K562 (cell line): Measurements from ENCODE around the gene NBPF9. TPM values are rescaled to one million over a fixed set of nuclear protein-coding genes. Genes with fewer than 3 reads are reported as not detected.
"Not testable (repeated sequence)": the region's sequence is repeated elsewhere in the genome, so short reads cannot be mapped to it uniquely, and the experiment has no call there.

Source experiments
- ATAC-seq: fragments of 200-7000 bp; cut with Tn5 transposase; 3 replicates; pipeline ENCODE4 v1.9.1; 2020; ENCODE audit warnings: moderate library complexity
- BruUV-seq: library from RNA; stranded (reverse); fragments of 400-500 nt; replicated peaks from 2 replicates; lab custom pipeline; 2021; lab: Mats Ljungman, UMichigan
- CTCF ChIA-PET: fragments of 300-600 bp; formaldehyde crosslinking; extraction: SDS; loops from one replicate; lab custom pipeline; 2021; ENCODE audit warnings: low intra/inter-chr PET ratio; lab: Yijun Ruan, JAX
- POLR2A ChIA-PET: fragments of 300-600, 350-650 bp; sonication (Branson Sonifier 250); formaldehyde crosslinking; extraction: SDS; loops from one replicate; lab custom pipeline; 2021; ENCODE audit warnings: antibody characterized with exemption, inconsistent platforms; lab: Yijun Ruan, JAX
- DNase-seq, 4 experiments: peaks; one replicate each; pipeline versions ENCODE4 v3.0.0 to v3.0.0-alpha.2; 2011 to 2018; ENCODE audit warnings: low spot score in 3 of 4, mixed read lengths in 3 of 4; ENCODE audit errors: extremely low read depth in 1 of 4
- FAIRE-seq: peaks from 2 replicates; lab custom pipeline; 2011; peaks lifted over from hg19 to GRCh38; lab: Jason Lieb, UNC
- H2AFZ ChIP-seq: 2 replicates; pipeline ENCODE4 v1.6.0; 2011; ENCODE audit warnings: low read depth, low read length, control low read depth, inconsistent platforms
- H3K27ac ChIP-seq: fragments of 200-600 bp; 3 replicates; pipeline ENCODE4 v1.8.0; 2011; ENCODE audit warnings: low read depth, mild to moderate bottlenecking, control low read depth, inconsistent platforms, low read length, moderate library complexity, mixed read lengths; ENCODE audit errors: extremely low read depth
- H3K27me3 ChIP-seq, 2 experiments: fragments of 300-600 bp in 1 of 2; 2 replicates in 1 of 2; 3 replicates in 1 of 2; pipeline versions ENCODE4 v1.6.0 to v1.8.0; 2011; ENCODE audit warnings: inconsistent platforms in 2 of 2, low read length in 2 of 2, mild to moderate bottlenecking in 1 of 2, mixed read lengths in 1 of 2, moderate library complexity in 1 of 2; ENCODE audit not compliant: control insufficient read depth in 2 of 2, insufficient read depth in 2 of 2
- H3K36me3 ChIP-seq: fragments of 300-600 bp; 3 replicates; pipeline ENCODE4 v1.8.0; 2011; ENCODE audit warnings: mild to moderate bottlenecking, low read length, inconsistent platforms; ENCODE audit not compliant: control insufficient read depth, insufficient read depth
- H3K4me1 ChIP-seq, 2 experiments: fragments of 200-600 bp in 1 of 2; replicated peaks in 1 of 2; 2 replicates in 1 of 2; 3 replicates in 1 of 2; pipeline versions ENCODE4 v1.5.1 to v1.8.0; 2011; ENCODE audit warnings: inconsistent platforms in 2 of 2, low read length in 2 of 2, mild to moderate bottlenecking in 1 of 2, mixed read lengths in 1 of 2, moderate library complexity in 1 of 2; ENCODE audit not compliant: control insufficient read depth in 2 of 2, insufficient read depth in 2 of 2
- H3K4me2 ChIP-seq: 2 replicates; pipeline ENCODE4 v1.6.1; 2011; ENCODE audit warnings: low read length, control low read depth, inconsistent platforms, mixed read lengths; ENCODE audit not compliant: insufficient read depth
- H3K4me3 ChIP-seq: fragments of 200-600 bp; sonication (generic), shearing (Covaris generic); 2 replicates; pipeline ENCODE4 v1.5.1; 2016; ENCODE audit warnings: control low read depth, inconsistent platforms
- H3K79me2 ChIP-seq: fragments of 200-600 bp; 3 replicates; pipeline ENCODE4 v1.8.0; 2011; ENCODE audit warnings: low read length, inconsistent platforms; ENCODE audit not compliant: control insufficient read depth, insufficient read depth
- H3K9ac ChIP-seq, 2 experiments: 2 replicates each; pipeline versions ENCODE4 v1.6.0 to v1.6.1; 2011; ENCODE audit warnings: low read depth in 2 of 2, low read length in 2 of 2, control low read depth in 1 of 2, inconsistent platforms in 1 of 2, mild to moderate bottlenecking in 1 of 2, mixed read lengths in 1 of 2; ENCODE audit not compliant: insufficient read depth in 1 of 2
- H3K9me1 ChIP-seq: one replicate; pipeline ENCODE4 v1.6.0; 2011; ENCODE audit warnings: inconsistent platforms, mild to moderate bottlenecking, low read length, moderate library complexity; ENCODE audit not compliant: control insufficient read depth, insufficient read depth
- H3K9me3 ChIP-seq: replicated peaks from 2 replicates; pipeline ENCODE4 v1.5.1; 2011; ENCODE audit warnings: low read depth, low read length, inconsistent platforms; ENCODE audit not compliant: control insufficient read depth, insufficient read depth
- H4K20me1 ChIP-seq: replicated peaks from 2 replicates; pipeline ENCODE4 v1.6.1; 2011; ENCODE audit warnings: low read length, inconsistent platforms, mixed read lengths; ENCODE audit not compliant: control insufficient read depth, insufficient read depth
- WGBS: fragments of 100-300 bp; shearing (Covaris generic); methylation state at CpG from one replicate; pipeline ENCODE4 v1.1.6; 2016; ENCODE audit warnings: low coverage, mixed read lengths; ENCODE audit not compliant: insufficient coverage; ENCODE audit errors: missing lambda C conversion rate; 5-methylcytosine and 5-hydroxymethylcytosine counted together
- in situ Hi-C: fragments of 300-500 bp; cut with MboI; formaldehyde crosslinking; loops from 4 replicates; pipeline ENCODE4 v1.15.0; 2018; ENCODE audit warnings: inconsistent platforms, mixed read lengths
- intact Hi-C: fragments of 100-400 bp; cut with micrococcal nuclease; formaldehyde crosslinking; loops from 2 replicates; pipeline ENCODE4 v1.14.2; 2022
- polyA plus RNA-seq, 8 experiments: library from polyadenylated mRNA; depleted of rRNA in 4 of 8; stranded (reverse) in 5 of 8; unstranded in 3 of 8; fragments of >200 nt; fragmentation: Nextera tagmentation in 2 of 8; fragmentation: Illumina TruSeq in 1 of 8; extraction: Ambion mirVana in 2 of 8; extraction: Trizol in 1 of 8; gene quantifications; 2 replicates each; pipeline versions ENCODE4 v1.2.1 to v1.2.3, GENCODE V29; 2011 to 2014; ENCODE audit warnings: inconsistent platforms in 1 of 8, missing spikeins in 1 of 8
- total RNA-seq, 7 experiments: library from RNA; depleted of rRNA in 6 of 7; stranded (reverse); fragments of >200 nt in 6 of 7; fragmentation: Illumina TruSeq in 2 of 7; extraction: Trizol in 2 of 7; gene quantifications; 2 replicates each; pipeline versions ENCODE4 v1.2.1 to v1.2.3, GENCODE V29; 2011 to 2021; ENCODE audit warnings: low replicate concordance in 1 of 7

The NBPF9 gene
- total and polyA plus RNA-seq, 9 of the 15 experiments (the other 6 are each of a cell fraction or from before 2014, with no cell fraction given), result 1.3 to 8.1 (median 6.1) TPM

DNA sequence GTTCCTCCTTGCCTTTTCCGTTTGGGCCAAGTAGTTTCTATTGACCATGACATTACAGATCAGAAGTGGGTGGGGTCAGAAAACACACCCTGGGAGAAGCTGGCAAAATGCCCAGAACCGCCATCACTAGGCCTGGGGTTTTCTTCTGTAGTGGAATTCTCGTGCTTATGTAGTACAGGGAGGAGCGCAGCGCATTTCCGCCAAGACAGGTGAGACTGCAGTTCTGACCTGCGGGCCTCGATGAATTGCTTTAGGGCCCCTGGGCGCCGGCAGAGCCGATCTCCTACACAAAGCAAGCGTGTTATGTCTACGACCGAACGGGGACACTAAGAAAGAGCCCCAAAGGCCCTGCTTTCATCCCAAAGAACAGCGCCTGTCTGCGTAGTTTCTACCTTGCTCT is 25.9 kb upstream of the NBPF9 start:
- H4K20me1 ChIP-seq, H3K9me3 ChIP-seq, H3K36me3 ChIP-seq, FAIRE-seq, intact Hi-C loops, H3K9ac ChIP-seq, H3K27me3 ChIP-seq, ATAC-seq, H3K4me3 ChIP-seq, CTCF ChIA-PET, in situ Hi-C loops, H3K4me1 ChIP-seq, H3K4me2 ChIP-seq, DNase-seq, H2AFZ ChIP-seq, POLR2A ChIA-PET, BruUV-seq, H3K79me2 ChIP-seq, H3K27ac ChIP-seq, H3K9me1 ChIP-seq: not testable (repeated sequence)
- WGBS, result no CpG with 5 or more reads among the region's 17 CpGs

DNA sequence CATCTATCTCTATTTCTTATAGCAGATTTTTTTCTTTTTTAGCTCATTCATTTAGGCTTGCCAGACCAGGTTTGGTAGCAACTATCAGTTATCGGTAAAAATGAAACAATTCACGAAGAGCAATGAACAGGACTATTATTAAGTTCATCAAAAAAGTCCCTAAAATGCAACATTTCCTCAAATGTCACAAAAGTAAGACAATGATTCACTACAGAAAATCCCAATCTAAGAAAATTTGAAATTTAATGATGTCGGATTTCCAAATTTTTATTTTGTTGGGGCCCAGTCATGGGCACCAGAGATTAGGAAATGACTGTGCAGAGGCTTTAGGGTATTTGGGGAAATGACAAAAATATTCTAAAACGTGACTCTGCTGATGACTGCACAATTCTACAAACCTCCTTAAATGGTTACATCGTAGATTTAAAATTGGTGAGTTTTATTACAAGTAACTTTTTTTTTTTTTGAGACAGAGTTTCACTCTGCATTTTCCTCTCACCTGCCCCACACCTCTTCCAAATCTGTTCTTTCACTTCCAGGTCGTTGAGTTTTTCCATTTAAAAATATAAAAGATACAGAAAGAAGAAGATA is 23.3 kb upstream of the NBPF9 start:
- H3K4me3 ChIP-seq, H3K9me1 ChIP-seq, H3K9me3 ChIP-seq, H3K27ac ChIP-seq, H4K20me1 ChIP-seq, H3K36me3 ChIP-seq, H3K9ac ChIP-seq, FAIRE-seq, intact Hi-C loops, DNase-seq, H2AFZ ChIP-seq, CTCF ChIA-PET, H3K4me2 ChIP-seq, BruUV-seq, ATAC-seq, POLR2A ChIA-PET, H3K27me3 ChIP-seq, H3K4me1 ChIP-seq, H3K79me2 ChIP-seq, in situ Hi-C loops: not testable (repeated sequence)
- WGBS, result 26% methylated on average over 5 of the region's 6 CpGs
